ENCODE results near the gene SIK3.

GRCh38 chr11:117092951-117093590 is 5.2 kb downstream of the SIK3 start:
- TF ChIP-seq CTCF (IDR thresholded peaks at IDR 0.05), result no peak
- TF ChIP-seq POLR2A (IDR thresholded peaks at IDR 0.05), result no peak

Data from adrenal gland (tissue), 5 donors.